ENCODE results near the gene PSME2.

GRCh38 chr14:24121210-24121609, 25.2 kb downstream of the PSME2 start:
- no peak for TF ChIP-seq POLR2A (IDR thresholded peaks at IDR 0.05; ENCODE audit: low read depth, low read length)
- TF ChIP-seq, protein P1, sequence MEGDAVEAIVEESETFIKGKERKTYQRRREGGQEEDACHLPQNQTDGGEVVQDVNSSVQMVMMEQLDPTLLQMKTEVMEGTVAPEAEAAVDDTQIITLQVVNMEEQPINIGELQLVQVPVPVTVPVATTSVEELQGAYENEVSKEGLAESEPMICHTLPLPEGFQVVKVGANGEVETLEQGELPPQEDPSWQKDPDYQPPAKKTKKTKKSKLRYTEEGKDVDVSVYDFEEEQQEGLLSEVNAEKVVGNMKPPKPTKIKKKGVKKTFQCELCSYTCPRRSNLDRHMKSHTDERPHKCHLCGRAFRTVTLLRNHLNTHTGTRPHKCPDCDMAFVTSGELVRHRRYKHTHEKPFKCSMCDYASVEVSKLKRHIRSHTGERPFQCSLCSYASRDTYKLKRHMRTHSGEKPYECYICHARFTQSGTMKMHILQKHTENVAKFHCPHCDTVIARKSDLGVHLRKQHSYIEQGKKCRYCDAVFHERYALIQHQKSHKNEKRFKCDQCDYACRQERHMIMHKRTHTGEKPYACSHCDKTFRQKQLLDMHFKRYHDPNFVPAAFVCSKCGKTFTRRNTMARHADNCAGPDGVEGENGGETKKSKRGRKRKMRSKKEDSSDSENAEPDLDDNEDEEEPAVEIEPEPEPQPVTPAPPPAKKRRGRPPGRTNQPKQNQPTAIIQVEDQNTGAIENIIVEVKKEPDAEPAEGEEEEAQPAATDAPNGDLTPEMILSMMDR (IDR thresholded peaks at IDR 0.05; ENCODE audit: extremely low read depth in 1 of 2, insufficient read depth in 1 of 2, low read depth in 1 of 2, low read length in 2 of 2), result no peak
- no peak for TF ChIP-seq POLR2AphosphoS5 (IDR thresholded peaks at IDR 0.05; ENCODE audit: insufficient read depth, low read depth, low read length)
